GM19438 (cell line): ENCODE data around the gene CCR7.

Experiments used
- ATAC-seq: cut with Tn5 transposase; IDR thresholded peaks from one replicate; pipeline ENCODE4 v1.9.1; 2021; ENCODE audit warnings: low read depth; ENCODE audit not compliant: unreplicated experiment

The CCR7 gene

GRCh38 chr17:40522250-40522960, 42.9 kb downstream of the CCR7 start:
- ATAC-seq = no peak

GRCh38 chr17:40520991-40521453, 44.2 kb downstream of the CCR7 start:
- no peak for ATAC-seq

- no peak for ATAC-seq
Observed at GRCh38 chr17:40519089-40519775, 46.0 kb downstream of the CCR7 start.

DNA sequence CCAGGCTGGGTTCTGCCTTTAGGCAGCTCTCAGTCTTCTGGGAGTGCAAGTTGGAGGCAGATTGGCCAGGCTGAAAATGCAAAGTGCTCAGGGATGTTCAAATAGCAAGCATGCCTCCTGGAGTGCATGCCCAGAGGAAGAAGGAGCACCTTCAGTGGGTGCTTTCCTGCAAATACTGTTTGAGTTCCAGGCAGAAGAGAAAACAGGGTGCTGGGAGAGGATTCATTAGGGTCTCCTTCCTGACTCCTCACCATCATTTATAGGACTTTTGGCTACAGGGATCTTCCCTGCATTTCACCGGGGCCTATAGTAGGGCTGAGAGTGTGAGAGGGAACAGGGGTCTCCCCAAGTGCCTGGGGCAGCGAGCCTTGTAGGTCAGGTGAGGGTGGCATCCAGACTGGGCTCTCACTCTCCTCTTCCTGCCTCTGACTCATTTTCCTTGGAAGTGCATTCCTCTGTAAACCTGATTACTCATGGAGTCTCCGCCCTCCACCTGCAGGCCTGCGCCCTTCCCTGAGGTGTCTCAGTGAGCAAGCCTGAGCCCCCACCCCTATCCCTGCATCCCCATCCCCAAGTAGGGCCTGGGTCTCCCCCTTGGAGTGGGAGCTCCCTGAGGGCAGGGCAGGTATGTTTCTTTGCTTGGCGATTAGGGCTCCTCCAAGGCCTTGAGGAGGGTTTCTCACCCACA, 46.7 kb downstream of the CCR7 start:
- ATAC-seq = no peak

- no peak for ATAC-seq
Observed at GRCh38 chr17:40517981-40518380, 47.3 kb downstream of the CCR7 start.

GRCh38 chr17:40517286-40517662, 48.0 kb downstream of the CCR7 start:
- ATAC-seq = no peak

GRCh38 chr17:40516581-40517285, 48.5 kb downstream of the CCR7 start:
- ATAC-seq = no peak

DNA sequence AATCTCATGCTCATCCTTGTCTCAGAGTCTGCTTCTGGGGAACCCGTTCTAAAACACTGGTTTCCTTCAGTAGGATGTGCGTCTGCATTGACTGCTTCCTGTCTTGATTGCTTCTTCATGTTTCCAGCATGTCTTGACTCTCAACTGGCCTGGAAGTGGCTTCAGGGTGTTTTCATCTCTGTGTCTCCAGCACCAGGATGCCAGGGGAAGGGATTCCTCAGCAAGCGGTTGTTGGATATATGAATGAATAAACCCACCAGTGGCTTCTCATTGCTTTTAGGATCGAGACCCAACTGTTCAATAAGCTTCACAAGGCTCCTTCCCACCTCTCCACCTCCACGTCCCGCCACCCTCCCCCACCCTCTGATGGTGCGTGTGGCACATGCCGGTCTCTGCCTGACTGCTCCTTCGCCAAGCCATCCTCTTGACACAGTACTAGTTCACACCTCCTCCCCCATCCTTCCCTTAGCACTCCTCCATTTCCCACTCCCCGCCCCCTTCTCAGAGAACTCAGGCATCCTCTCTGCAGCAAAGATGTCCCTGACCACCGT, 49.7 kb downstream of the CCR7 start:
- ATAC-seq = no peak

DNA sequence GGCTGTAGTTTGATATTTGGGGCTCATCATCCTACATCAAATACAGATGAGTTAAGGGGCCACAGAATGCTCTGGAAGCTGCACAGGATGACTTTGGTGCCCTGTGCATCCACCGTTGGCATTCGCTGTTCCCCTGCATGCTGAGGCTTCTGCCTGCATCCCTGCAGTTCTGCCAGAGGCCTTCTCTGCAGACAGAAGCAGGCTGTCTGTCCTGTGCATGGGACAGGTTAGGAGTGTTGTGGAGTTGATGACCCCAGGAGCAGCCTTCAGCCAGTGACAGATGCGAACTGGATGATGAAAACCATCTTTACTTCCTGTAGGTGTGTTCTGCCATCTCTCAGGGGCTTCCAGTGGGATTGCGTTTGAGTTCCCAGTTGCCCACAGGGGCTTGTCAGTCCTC, 50.3 kb downstream of the CCR7 start:
- no peak for ATAC-seq

GRCh38 chr17:40514013-40514875, 51.0 kb downstream of the CCR7 start:
- ATAC-seq = no peak

DNA sequence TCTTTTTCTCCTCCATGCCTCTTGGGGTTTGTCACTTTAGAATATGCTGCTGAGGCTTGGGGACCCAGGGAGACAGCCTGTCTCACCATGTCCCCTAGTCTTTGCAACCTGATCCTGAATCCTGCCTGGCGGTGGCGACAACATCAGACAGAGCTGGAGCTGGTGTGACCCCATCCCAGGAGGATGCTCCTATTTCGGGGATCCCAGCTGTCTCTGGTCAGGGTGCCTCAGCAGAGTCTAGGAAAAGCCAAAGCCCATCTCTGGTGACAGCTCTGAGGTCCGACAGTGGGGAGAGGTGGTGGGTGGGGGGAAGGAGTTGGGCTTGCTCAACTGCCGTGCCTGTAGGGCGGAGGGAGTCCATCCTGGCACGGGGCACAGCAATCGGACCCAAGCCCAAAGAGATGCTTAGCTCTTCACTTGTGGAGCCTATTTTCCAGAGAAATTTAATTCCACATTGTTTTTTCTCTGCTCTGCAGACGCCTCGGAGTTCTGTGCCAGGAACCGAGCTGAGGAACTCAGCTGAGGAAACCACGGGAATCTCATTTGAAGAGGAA, 53.5 kb downstream of the CCR7 start:
- ATAC-seq = no peak

GRCh38 chr17:40511136-40511535, 54.1 kb downstream of the CCR7 start:
- ATAC-seq = no peak

DNA sequence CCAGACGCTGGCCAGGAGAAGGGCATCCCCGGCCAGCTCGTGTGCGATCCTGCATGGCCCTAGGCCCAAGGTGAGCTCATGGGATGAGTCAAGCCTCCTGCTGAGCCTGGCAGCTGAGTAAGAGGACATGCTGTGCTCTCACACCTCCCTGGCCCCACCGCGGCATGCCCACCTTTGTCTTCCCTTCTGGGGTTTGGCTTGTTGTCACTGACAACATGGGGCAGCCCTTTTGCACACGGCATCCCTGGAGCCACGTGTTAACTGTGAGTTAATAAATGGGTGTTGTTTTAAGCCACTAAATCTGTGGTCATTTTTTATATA, 55.0 kb downstream of the CCR7 start:
- no peak for ATAC-seq

GRCh38 chr17:40509626-40510327, 55.5 kb downstream of the CCR7 start:
- no peak for ATAC-seq

DNA sequence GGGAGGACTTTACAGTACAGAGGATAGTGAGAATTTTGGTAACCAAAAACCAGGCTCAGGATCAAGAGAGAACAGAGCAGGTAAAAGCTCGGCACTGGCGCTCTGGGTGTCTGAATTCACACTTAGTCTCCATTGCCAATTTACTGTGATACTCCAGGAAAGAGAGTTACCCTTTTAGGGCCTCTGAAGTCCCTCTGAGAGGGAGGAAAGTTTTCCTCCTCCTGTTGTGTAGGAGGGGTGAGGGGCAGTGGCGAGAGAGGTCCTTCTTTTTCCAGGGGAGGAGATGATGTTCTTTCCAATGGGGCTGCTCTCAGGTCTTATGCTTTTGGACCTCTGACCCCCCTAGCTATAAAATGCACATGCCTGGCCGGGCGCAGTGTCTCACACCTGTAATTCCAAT, 58.5 kb downstream of the CCR7 start:
- no peak for ATAC-seq
